Lower leg skin (tissue), 4 donors: Measurements from ENCODE around the gene POFUT2. TPM values are rescaled to one million over a fixed set of nuclear protein-coding genes. Genes with fewer than 3 reads are reported as not detected.

Source experiments
- DNase-seq, 2 donors: peaks; one replicate each; pipeline ENCODE4 v3.0.0-alpha.2; 2019; ENCODE audit warnings: low spot score in 2 of 2
- H3K4me3 ChIP-seq: fragments of 200-600 bp; sonication (generic); 2 replicates; pipeline ENCODE4 v1.5.1; 2017; ENCODE audit warnings: mild to moderate bottlenecking, low read depth; ENCODE audit not compliant: poor library complexity, severe bottlenecking
- POLR2A ChIP-seq, 2 donors: fragments of 450-650 bp; IDR thresholded peaks; one replicate each; pipeline ENCODE4 v1.6.1; 2016 to 2017; ENCODE audit warnings: antibody characterized with exemption in 2 of 2, mild to moderate bottlenecking in 1 of 2, moderate library complexity in 1 of 2
- WGBS, 2 donors: methylation state at CpG; one replicate each; pipeline ENCODE4 v1.1.5; 2018; 5-methylcytosine and 5-hydroxymethylcytosine counted together
- intact Hi-C: fragments of 100-400 bp; cut with DNase I; formaldehyde crosslinking; loops from one replicate; pipeline ENCODE4 v1.15.0; 2023; ENCODE audit warnings: low total_unique reads
- total RNA-seq, 4 donors: library from RNA; depleted of rRNA; stranded (reverse); fragments of >200 nt; gene quantifications; one replicate each; pipeline ENCODE4 v1.1.0, GENCODE V29; 2016
- TF ChIP-seq, protein P1 (sequence below), 3 donors: fragments of 450-650 bp; IDR thresholded peaks; one replicate each; pipeline ENCODE4 v1.5.1; 2016; ENCODE audit warnings: antibody characterized with exemption in 3 of 3, mild to moderate bottlenecking in 3 of 3, moderate library complexity in 2 of 3

Gene POFUT2
- total RNA-seq, 4 donors from 2014 or later = 15.0 to 22.1 (median 18.9) TPM

DNA sequence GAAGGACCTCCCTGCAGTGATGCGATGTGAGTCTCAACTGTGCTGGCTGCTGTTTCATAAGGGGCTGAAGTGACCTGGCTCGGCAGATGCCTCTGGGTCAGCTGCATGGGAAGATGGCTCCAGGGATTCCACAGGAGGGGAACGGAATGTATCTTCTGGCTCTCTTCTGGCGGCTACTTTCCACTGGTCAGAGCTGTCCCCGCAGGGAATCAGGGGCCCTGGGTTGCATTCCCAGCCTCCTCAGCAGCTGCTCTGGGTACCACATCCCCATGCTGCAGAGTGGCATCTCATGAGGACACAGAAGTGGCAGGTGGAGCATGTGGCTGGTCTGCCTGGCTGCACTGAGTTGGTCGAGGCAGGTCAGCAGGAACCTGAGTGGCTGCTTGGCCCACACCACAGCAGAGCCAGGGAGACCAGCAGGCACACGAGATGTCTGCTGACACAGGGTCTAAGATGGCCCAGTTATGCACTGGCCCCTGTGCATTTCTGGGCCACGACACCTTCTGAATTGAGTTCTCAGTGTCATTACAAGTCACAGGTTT, 42.8 kb downstream of the POFUT2 start:
- no peak for DNase-seq
- TF ChIP-seq, protein P1, sequence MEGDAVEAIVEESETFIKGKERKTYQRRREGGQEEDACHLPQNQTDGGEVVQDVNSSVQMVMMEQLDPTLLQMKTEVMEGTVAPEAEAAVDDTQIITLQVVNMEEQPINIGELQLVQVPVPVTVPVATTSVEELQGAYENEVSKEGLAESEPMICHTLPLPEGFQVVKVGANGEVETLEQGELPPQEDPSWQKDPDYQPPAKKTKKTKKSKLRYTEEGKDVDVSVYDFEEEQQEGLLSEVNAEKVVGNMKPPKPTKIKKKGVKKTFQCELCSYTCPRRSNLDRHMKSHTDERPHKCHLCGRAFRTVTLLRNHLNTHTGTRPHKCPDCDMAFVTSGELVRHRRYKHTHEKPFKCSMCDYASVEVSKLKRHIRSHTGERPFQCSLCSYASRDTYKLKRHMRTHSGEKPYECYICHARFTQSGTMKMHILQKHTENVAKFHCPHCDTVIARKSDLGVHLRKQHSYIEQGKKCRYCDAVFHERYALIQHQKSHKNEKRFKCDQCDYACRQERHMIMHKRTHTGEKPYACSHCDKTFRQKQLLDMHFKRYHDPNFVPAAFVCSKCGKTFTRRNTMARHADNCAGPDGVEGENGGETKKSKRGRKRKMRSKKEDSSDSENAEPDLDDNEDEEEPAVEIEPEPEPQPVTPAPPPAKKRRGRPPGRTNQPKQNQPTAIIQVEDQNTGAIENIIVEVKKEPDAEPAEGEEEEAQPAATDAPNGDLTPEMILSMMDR (IDR thresholded peaks at IDR 0.05) = no peak
- TF ChIP-seq POLR2A (IDR thresholded peaks at IDR 0.05) = no peak
- intact Hi-C loops = no loop called here
- H3K4me3 ChIP-seq = no peak overlapping the region
- 78 to 86% methylated on average over 8 of the region's 8 CpGs for WGBS, 2 donors

DNA sequence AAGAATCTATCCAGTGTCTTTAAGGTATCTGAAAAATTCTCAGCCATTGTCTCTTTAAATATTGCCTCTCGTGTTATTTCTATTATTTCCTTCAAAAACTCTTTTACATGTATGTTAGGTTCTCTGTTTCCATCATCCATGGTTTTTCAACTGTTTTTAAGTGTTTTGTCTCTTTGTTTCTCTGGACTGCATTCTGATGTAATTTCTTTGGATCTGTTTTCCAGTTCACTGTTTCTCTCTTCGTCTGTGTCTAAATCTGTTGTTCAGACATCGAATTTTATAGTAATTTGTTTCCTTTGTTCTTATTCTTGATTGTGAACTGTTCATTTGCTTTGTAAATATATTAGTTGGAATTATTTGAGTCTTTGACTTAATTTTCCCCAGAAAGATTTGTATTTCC, 44.1 kb downstream of the POFUT2 start:
- 40 to 81% methylated on average over 3 of the region's 3 CpGs for WGBS, 2 donors
- no peak for DNase-seq
- intact Hi-C loops = no loop called here
- H3K4me3 ChIP-seq = no peak overlapping the region
- no peak for TF ChIP-seq POLR2A (IDR thresholded peaks at IDR 0.05)
- TF ChIP-seq, protein P1 (IDR thresholded peaks at IDR 0.05) = no peak

DNA sequence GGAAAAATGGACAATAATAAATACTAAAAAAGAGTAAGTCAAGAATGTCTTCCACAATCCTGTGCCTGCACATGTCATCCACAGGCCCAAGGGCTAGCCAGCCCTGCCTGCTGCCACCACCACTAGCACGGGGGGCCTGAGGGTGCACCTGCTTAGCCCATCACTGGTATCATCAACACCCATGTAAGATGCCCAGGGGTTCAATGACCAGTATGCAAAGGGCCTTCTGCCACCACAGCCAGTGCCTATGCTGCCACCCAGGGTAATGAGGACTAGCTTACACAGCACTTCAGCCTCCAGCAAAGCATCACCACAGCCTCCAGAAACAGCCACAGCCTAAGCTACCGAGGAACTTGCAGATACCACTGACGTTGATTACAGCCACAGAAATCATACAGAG, 46.3 kb downstream of the POFUT2 start:
- DNase-seq = peak in 1 of 2 donors; percentile 4
- TF ChIP-seq POLR2A (IDR thresholded peaks at IDR 0.05) = no peak
- TF ChIP-seq, protein P1 (IDR thresholded peaks at IDR 0.05) = no peak
- WGBS, 2 donors = 88% methylated on average over 3 of the region's 3 CpGs
- no peak overlapping the region for H3K4me3 ChIP-seq
- intact Hi-C loops = no loop called here

DNA sequence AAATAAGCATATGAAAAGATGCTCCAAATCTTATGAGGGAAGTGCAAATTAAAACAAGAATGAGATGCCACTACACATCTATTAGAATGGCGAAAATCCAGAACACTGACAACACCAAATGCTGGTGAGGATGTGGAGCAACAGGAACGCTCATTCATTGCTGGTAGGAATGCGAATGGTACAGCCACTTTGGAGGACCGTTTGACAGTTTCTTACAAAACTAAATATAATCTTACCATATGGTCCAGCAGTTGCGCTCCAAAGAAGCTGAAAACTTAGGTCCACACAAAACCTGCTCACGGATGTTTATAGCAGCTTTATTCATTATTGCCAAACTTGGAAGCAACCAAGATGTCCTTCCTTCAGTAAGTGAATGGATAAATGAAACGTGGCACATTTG, 50.3 kb downstream of the POFUT2 start:
- 90 to 94% methylated on average over 7 of the region's 7 CpGs for WGBS, 2 donors
- intact Hi-C loops = no loop called here
- TF ChIP-seq POLR2A (IDR thresholded peaks at IDR 0.05) = no peak
- TF ChIP-seq, protein P1 (IDR thresholded peaks at IDR 0.05) = no peak
- no peak overlapping the region for H3K4me3 ChIP-seq
- DNase-seq = no peak

DNA sequence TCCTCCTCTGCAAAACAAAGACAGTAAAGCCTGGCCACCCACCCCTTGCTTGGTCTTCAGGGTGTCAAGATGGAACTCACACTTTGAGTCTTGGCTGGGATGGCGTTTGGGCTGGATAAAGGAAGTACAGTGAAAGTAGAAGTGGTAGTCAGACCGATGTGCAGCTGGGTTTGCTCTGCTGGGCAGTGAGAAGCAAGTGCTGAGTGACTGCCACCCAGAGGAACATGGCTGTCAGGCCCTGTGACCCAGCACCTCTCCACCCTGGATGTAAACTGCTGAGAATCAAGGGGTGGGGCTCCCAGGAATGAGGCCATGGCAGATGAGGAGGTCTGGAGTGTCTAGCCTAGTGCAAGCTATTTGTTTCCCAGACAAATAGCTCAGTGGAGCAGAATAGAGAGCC, 51.2 kb downstream of the POFUT2 start:
- intact Hi-C loops = no loop called here
- no peak for TF ChIP-seq POLR2A (IDR thresholded peaks at IDR 0.05)
- TF ChIP-seq, protein P1 (IDR thresholded peaks at IDR 0.05) = no peak
- no peak overlapping the region for H3K4me3 ChIP-seq
- DNase-seq = peak in 1 of 2 donors; percentile 4
- WGBS, 2 donors = 53 to 70% methylated on average over 2 of the region's 2 CpGs

DNA sequence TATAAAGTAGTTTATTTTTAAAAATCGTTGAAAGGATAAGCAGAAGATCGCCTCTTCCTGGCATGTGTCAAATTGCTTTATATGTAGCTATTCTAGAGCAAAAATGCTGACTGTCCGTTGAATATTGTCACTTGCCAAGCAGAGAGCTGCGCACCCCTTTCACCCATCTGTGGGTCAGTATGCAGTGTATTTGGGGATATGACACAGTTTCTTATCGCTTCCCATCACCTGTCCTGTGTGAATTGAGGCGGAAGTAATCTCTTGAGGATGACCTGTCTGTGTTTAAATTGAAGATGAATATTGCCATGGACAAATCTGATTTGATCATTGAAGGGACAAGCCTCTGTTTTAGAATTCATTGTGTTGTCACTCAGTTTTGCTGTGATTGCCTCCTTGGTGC, 52.2 kb downstream of the POFUT2 start:
- whole genome bisulfite sequencing, 2 donors = 80 to 86% methylated on average over 6 of the region's 6 CpGs
- no peak for DNase-seq
- intact Hi-C loops = no loop called here
- H3K4me3 ChIP-seq = no peak overlapping the region
- no peak for TF ChIP-seq POLR2A (IDR thresholded peaks at IDR 0.05)
- TF ChIP-seq, protein P1 (IDR thresholded peaks at IDR 0.05) = no peak
